ENCODE measurements around the gene KDF1. TPM values are rescaled to one million over a fixed set of nuclear protein-coding genes. Genes with fewer than 3 reads are reported as not detected.

The KDF1 gene
- total and polyA plus RNA-seq, 4 donors = 1.0 to 4.6 (median 1.8) TPM

- Histone ChIP-seq H3K27ac (ENCODE audit: low read depth in 1 of 2, low read length in 2 of 2) (no peak overlapping the region), H3K36me3 (ENCODE audit: control insufficient read depth in 4 of 4, insufficient read depth in 3 of 4, low read depth in 1 of 4, low read length in 3 of 4) (no peaks in the 10 kb centered on the region), H3K4me1 (ENCODE audit: control insufficient read depth in 4 of 4, insufficient read depth in 4 of 4, low read length in 3 of 4) (peaks cover 0 to 3% (median 0%) of the 10 kb centered on the region in 4 donors), H3K4me3 (ENCODE audit: low read depth in 1 of 3, low read length in 3 of 3) (no peak overlapping the region), H3K9me3 (ENCODE audit: control insufficient read depth in 4 of 4, low read length in 3 of 4) (no peaks in the 10 kb centered on the region), H3K9ac (ENCODE audit: low read depth in 1 of 2, low read length in 2 of 2) (no peak overlapping the region), H3K27me3 (ENCODE audit: control insufficient read depth in 4 of 4, insufficient read depth in 4 of 4, low read length in 3 of 4) (no peaks in the 10 kb centered on the region)
- no peak for DNase-seq (ENCODE audit: low spot score)
- 95% methylated on average over 3 of the region's 3 CpGs for WGBS
- TF ChIP-seq FOXA1 (IDR thresholded peaks at IDR 0.05) = no peak
- TF ChIP-seq YY1 (IDR thresholded peaks at IDR 0.05) = no peak
- no peak for TF ChIP-seq NR2F2 (IDR thresholded peaks at IDR 0.05)
Observed at GRCh38 chr1:27005166-27005530, 44.9 kb upstream of the KDF1 start.

GRCh38 chr1:27004471-27005165, 44.4 kb upstream of the KDF1 start:
- Histone ChIP-seq H3K4me1 (ENCODE audit: control insufficient read depth in 4 of 4, insufficient read depth in 4 of 4, low read length in 3 of 4) (peaks cover 0 to 4% (median 0%) of the 10 kb centered on the region in 4 donors), H3K36me3 (ENCODE audit: control insufficient read depth in 4 of 4, insufficient read depth in 3 of 4, low read depth in 1 of 4, low read length in 3 of 4) (no peaks in the 10 kb centered on the region), H3K9me3 (ENCODE audit: control insufficient read depth in 4 of 4, low read length in 3 of 4) (no peaks in the 10 kb centered on the region), H3K9ac (ENCODE audit: low read depth in 1 of 2, low read length in 2 of 2) (no peak overlapping the region), H3K27ac (ENCODE audit: low read depth in 1 of 2, low read length in 2 of 2) (no peak overlapping the region), H3K27me3 (ENCODE audit: control insufficient read depth in 4 of 4, insufficient read depth in 4 of 4, low read length in 3 of 4) (no peaks in the 10 kb centered on the region), H3K4me3 (ENCODE audit: low read depth in 1 of 3, low read length in 3 of 3) (no peak overlapping the region)
- DNase-seq (ENCODE audit: low spot score) = no peak
- TF ChIP-seq GABPA (IDR thresholded peaks at IDR 0.05 in 1 of 2, conservative IDR thresholded peaks at IDR 0.05 in 1 of 2) (no peak), FOXA1 (IDR thresholded peaks at IDR 0.05) (no peak), FOXA2 (IDR thresholded peaks at IDR 0.05) (no peak), TAF1 (conservative IDR thresholded peaks at IDR 0.05) (no peak), SP1 (IDR thresholded peaks at IDR 0.05) (no peak), HNF4A (conservative IDR thresholded peaks at IDR 0.05) (no peak), YY1 (IDR thresholded peaks at IDR 0.05) (no peak), NR2F2 (IDR thresholded peaks at IDR 0.05) (no peak), REST (IDR thresholded peaks at IDR 0.05) (no peak), EGR1 (IDR thresholded peaks at IDR 0.05; ENCODE audit: low read depth in 2 of 2) (no peak)
- WGBS = 85% methylated on average over 10 of the region's 10 CpGs

GRCh38 chr1:27003745-27004470, 43.6 kb upstream of the KDF1 start:
- WGBS = 94% methylated on average over 7 of the region's 7 CpGs
- H3K27me3 ChIP-seq (ENCODE audit: control insufficient read depth in 4 of 4, insufficient read depth in 4 of 4, low read length in 3 of 4) = no peaks in the 10 kb centered on the region
- H3K27ac ChIP-seq (ENCODE audit: low read depth in 1 of 2, low read length in 2 of 2) = no peak overlapping the region
- no peak overlapping the region for H3K4me3 ChIP-seq (ENCODE audit: low read depth in 1 of 3, low read length in 3 of 3)
- H3K9ac ChIP-seq (ENCODE audit: low read depth in 1 of 2, low read length in 2 of 2) = no peak overlapping the region
- H3K36me3 ChIP-seq (ENCODE audit: control insufficient read depth in 4 of 4, insufficient read depth in 3 of 4, low read depth in 1 of 4, low read length in 3 of 4) = no peaks in the 10 kb centered on the region
- H3K4me1 ChIP-seq (ENCODE audit: control insufficient read depth in 4 of 4, insufficient read depth in 4 of 4, low read length in 3 of 4) = peaks cover 0 to 4% (median 0%) of the 10 kb centered on the region in 4 donors
- H3K9me3 ChIP-seq (ENCODE audit: control insufficient read depth in 4 of 4, low read length in 3 of 4) = no peaks in the 10 kb centered on the region
- no peak for DNase-seq (ENCODE audit: low spot score)
- TF ChIP-seq REST (IDR thresholded peaks at IDR 0.05) = no peak
- no peak for TF ChIP-seq NR2F2 (IDR thresholded peaks at IDR 0.05)
- TF ChIP-seq ZBTB33 (IDR thresholded peaks at IDR 0.05) = no peak
- TF ChIP-seq RAD21 (IDR thresholded peaks at IDR 0.05) = no peak
- no peak for TF ChIP-seq YY1 (IDR thresholded peaks at IDR 0.05)
- no peak for TF ChIP-seq RXRA (IDR thresholded peaks at IDR 0.05)
- TF ChIP-seq FOXA2 (IDR thresholded peaks at IDR 0.05) = no peak
- TF ChIP-seq GABPA (IDR thresholded peaks at IDR 0.05 in 1 of 2, conservative IDR thresholded peaks at IDR 0.05 in 1 of 2) = no peak
- TF ChIP-seq FOXA1 (IDR thresholded peaks at IDR 0.05) = no peak
- no peak for TF ChIP-seq TAF1 (conservative IDR thresholded peaks at IDR 0.05)
- TF ChIP-seq HNF4A (conservative IDR thresholded peaks at IDR 0.05) = no peak
- no peak for TF ChIP-seq SP1 (IDR thresholded peaks at IDR 0.05)
- TF ChIP-seq MAX (IDR thresholded peaks at IDR 0.05) = no peak
- TF ChIP-seq ATF3 (IDR thresholded peaks at IDR 0.05) = no peak
